Left lung (tissue), 4 donors: ENCODE measurements around the gene RMP24.
A peak's percentile ranks its signal among the peaks of the same experiment; 100 is the strongest.

ENCODE experiments used
- ATAC-seq: fragments of 200-7000 bp; cut with Tn5 transposase; one replicate; pipeline ENCODE4 v1.9.1; 2020; ENCODE audit warnings: moderate library complexity
- DNase-seq, 4 donors: peaks; one replicate each; pipeline ENCODE4 v3.0.0-alpha.2; 2013 to 2020
- H3K27ac ChIP-seq, 2 donors: fragments of 200-600 bp; sonication (generic) in 1 of 2; one replicate each; pipeline versions ENCODE4 v1.5.0 to v1.8.0; 2020 to 2021
- H3K27me3 ChIP-seq, 2 donors: fragments of 200-600 bp; sonication (generic) in 1 of 2; one replicate each; pipeline versions ENCODE4 v1.5.0 to v1.8.0; 2020 to 2021
- H3K36me3 ChIP-seq, 2 donors: fragments of 200-600 bp; sonication (generic) in 1 of 2; one replicate each; pipeline versions ENCODE4 v1.5.0 to v1.8.0; 2020 to 2021
- H3K4me1 ChIP-seq, 2 donors: fragments of 200-600 bp; one replicate each; pipeline ENCODE4 v1.8.0; 2021
- H3K4me3 ChIP-seq, 2 donors: fragments of 200-600 bp; sonication (generic) in 1 of 2; one replicate each; pipeline versions ENCODE4 v1.5.0 to v1.8.0; 2020 to 2021; ENCODE audit warnings: mild to moderate bottlenecking in 1 of 2
- H3K9me3 ChIP-seq, 2 donors: fragments of 200-600 bp; sonication (generic) in 1 of 2; one replicate each; pipeline versions ENCODE4 v1.5.0 to v1.8.0; 2020 to 2021
- CTCF ChIP-seq, 2 donors: fragments of 200-600 bp; sonication (generic) in 1 of 2; IDR thresholded peaks; one replicate each; pipeline versions ENCODE4 v1.5.0 to v1.8.0; 2021; ENCODE audit warnings: antibody characterized with exemption in 2 of 2
- intact Hi-C, 2 donors: fragments of 100-400 bp; cut with DNase I; formaldehyde crosslinking; loops; one replicate each; pipeline versions ENCODE4 v1.11.2 to v1.14.2; 2022
- donor health status: DM: no; HTN: yes; CAD: no.
- donor health status: DM: no; HTN: no; CAD: no.

The RMP24 gene

GRCh38 chr18:35972197-35973000 lies at the start of gene RMP24:
RMP24 (plus strand) TSS chr18:35972679.
- Histone ChIP-seq H3K4me1 (peaks cover 8 to 41% of the 10 kb centered on the region in 2 donors), H3K36me3 (peaks cover 0 to 28% of the 10 kb centered on the region in 2 donors), H3K27me3 (no peaks in the 10 kb centered on the region), H3K4me3 (peak within 1 kb of the TSS; percentile 88 to 93), H3K9me3 (no peaks in the 10 kb centered on the region), H3K27ac (peak within 1 kb of the TSS; percentile 90 to 96)
- no peak for TF ChIP-seq CTCF (IDR thresholded peaks at IDR 0.05)
- ATAC-seq: peak; percentile 98
- intact Hi-C loops: no loop called here
- peak; percentile 93 to 97 (median 96) for DNase-seq

- DNase-seq (no peak), ATAC-seq (peak; percentile 62)
- Histone ChIP-seq H3K27ac (no peak overlapping the region), H3K9me3 (no peaks in the 10 kb centered on the region), H3K4me1 (no peaks in the 10 kb centered on the region), H3K36me3 (no peaks in the 10 kb centered on the region), H3K27me3 (no peaks in the 10 kb centered on the region), H3K4me3 (no peak overlapping the region)
- intact Hi-C loops: loop anchor here in 1 of 2 donors (10.0 kb wide), 1 partner anchor 239 kb away; no protein-coding TSS in a partner anchor
- TF ChIP-seq CTCF (IDR thresholded peaks at IDR 0.05): no peak
Measured at GRCh38 chr18:35923939-35924684, 48.4 kb upstream of the RMP24 start.

GRCh38 chr18:35926884-35927283 lies 45.6 kb upstream of the RMP24 start:
- no peaks in the 10 kb centered on the region for H3K4me1 ChIP-seq
- intact Hi-C loops: loop anchor here in 1 of 2 donors (10.0 kb wide), 1 partner anchor 242 kb away; no protein-coding TSS in a partner anchor
- H3K4me3 ChIP-seq: no peak overlapping the region
- H3K9me3 ChIP-seq: peaks cover 0 to 9% of the 10 kb centered on the region in 2 donors
- H3K27ac ChIP-seq: no peak overlapping the region
- no peak for TF ChIP-seq CTCF (IDR thresholded peaks at IDR 0.05)
- DNase-seq (no peak), ATAC-seq (no peak)
- no peaks in the 10 kb centered on the region for H3K36me3 ChIP-seq
- H3K27me3 ChIP-seq: no peaks in the 10 kb centered on the region

- Histone ChIP-seq H3K4me3 (no peak overlapping the region), H3K27me3 (no peaks in the 10 kb centered on the region), H3K36me3 (no peaks in the 10 kb centered on the region), H3K27ac (no peak overlapping the region), H3K4me1 (no peaks in the 10 kb centered on the region), H3K9me3 (peaks cover 0 to 9% of the 10 kb centered on the region in 2 donors)
- no peak for TF ChIP-seq CTCF (IDR thresholded peaks at IDR 0.05)
- no peak for ATAC-seq
- no peak for DNase-seq
- intact Hi-C loops: loop anchor here in 1 of 2 donors (10.0 kb wide), 1 partner anchor 243 kb away; no protein-coding TSS in a partner anchor
Measured at GRCh38 chr18:35927430-35927829, 45.0 kb upstream of the RMP24 start.

- no peak overlapping the region for H3K4me3 ChIP-seq
- ATAC-seq (no peak), DNase-seq (no peak)
- intact Hi-C loops: no loop called here
- H3K36me3 ChIP-seq: no peaks in the 10 kb centered on the region
- H3K27me3 ChIP-seq: no peaks in the 10 kb centered on the region
- no peaks in the 10 kb centered on the region for H3K4me1 ChIP-seq
- H3K9me3 ChIP-seq: peaks cover 0 to 9% of the 10 kb centered on the region in 2 donors
- no peak overlapping the region for H3K27ac ChIP-seq
- TF ChIP-seq CTCF (IDR thresholded peaks at IDR 0.05): no peak
Measured at GRCh38 chr18:35933982-35934381, 38.5 kb upstream of the RMP24 start.
